Trophoblast cell (in vitro differentiated cells and primary cell): Measurements from ENCODE around the gene CALML4.

Source experiments
- DNase-seq, 2 donors: peaks; one replicate each; pipeline ENCODE4 v3.0.0-alpha.2; 2016
- H2AFZ ChIP-seq: 2 replicates; pipeline ENCODE4 v1.6.1; 2013; ENCODE audit warnings: low read length, moderate library complexity, mild to moderate bottlenecking; ENCODE audit not compliant: insufficient read depth, poor library complexity
- H2AK5ac ChIP-seq: 2 replicates; pipeline ENCODE4 v1.6.1; 2013; ENCODE audit warnings: mild to moderate bottlenecking, low read length
- H2BK120ac ChIP-seq: 2 replicates; pipeline ENCODE4 v1.6.1; 2013; ENCODE audit warnings: low read length, mild to moderate bottlenecking, moderate library complexity; ENCODE audit not compliant: insufficient read depth, poor library complexity
- H2BK12ac ChIP-seq: 2 replicates; pipeline ENCODE4 v1.6.1; 2013; ENCODE audit warnings: mild to moderate bottlenecking, low read length, moderate library complexity
- H2BK5ac ChIP-seq: 2 replicates; pipeline ENCODE4 v1.6.1; 2013; ENCODE audit warnings: low read length, low read depth, moderate library complexity, mild to moderate bottlenecking; ENCODE audit not compliant: poor library complexity
- H3K14ac ChIP-seq: 2 replicates; pipeline ENCODE4 v1.6.1; 2013; ENCODE audit warnings: mild to moderate bottlenecking, low read length
- H3K18ac ChIP-seq: 2 replicates; pipeline ENCODE4 v1.6.1; 2013; ENCODE audit warnings: mild to moderate bottlenecking, low read length
- H3K23ac ChIP-seq: 2 replicates; pipeline ENCODE4 v1.6.1; 2013; ENCODE audit warnings: low read length
- H3K27ac ChIP-seq: 2 replicates; pipeline ENCODE4 v1.5.1; 2013; ENCODE audit warnings: low read depth, mild to moderate bottlenecking, inconsistent platforms, low read length, moderate library complexity
- H3K27me3 ChIP-seq: 2 replicates; pipeline ENCODE4 v1.6.1; 2013; ENCODE audit warnings: inconsistent platforms, mild to moderate bottlenecking, low read length, moderate library complexity; ENCODE audit not compliant: insufficient read depth
- H3K36me3 ChIP-seq, 2 experiments: 1 replicate in 1 of 2; 2 replicates in 1 of 2; pipeline ENCODE4 v1.6.1; 2013; ENCODE audit warnings: low read length in 2 of 2, mild to moderate bottlenecking in 2 of 2, moderate library complexity in 1 of 2; ENCODE audit not compliant: insufficient read depth in 2 of 2, control insufficient read depth in 1 of 2
- H3K4ac ChIP-seq: 2 replicates; pipeline ENCODE4 v1.6.1; 2013; ENCODE audit warnings: low read depth, mild to moderate bottlenecking, low read length, moderate library complexity
- H3K4me1 ChIP-seq, 2 experiments: 1 replicate in 1 of 2; 2 replicates in 1 of 2; pipeline ENCODE4 v1.6.1; 2013; ENCODE audit warnings: low read length in 2 of 2, mild to moderate bottlenecking in 2 of 2, moderate library complexity in 1 of 2; ENCODE audit not compliant: insufficient read depth in 2 of 2, control insufficient read depth in 1 of 2
- H3K4me2 ChIP-seq: 2 replicates; pipeline ENCODE4 v1.6.1; 2013; ENCODE audit warnings: inconsistent platforms, mild to moderate bottlenecking, low read length, moderate library complexity
- H3K4me3 ChIP-seq: 2 replicates; pipeline ENCODE4 v1.5.1; 2013; ENCODE audit warnings: mild to moderate bottlenecking, low read depth, low read length, inconsistent platforms
- H3K79me1 ChIP-seq: one replicate; pipeline ENCODE4 v1.6.1; 2013; ENCODE audit warnings: low read length
- H3K79me2 ChIP-seq: 2 replicates; pipeline ENCODE4 v1.6.1; 2013; ENCODE audit warnings: low read length, mild to moderate bottlenecking; ENCODE audit not compliant: control insufficient read depth, insufficient read depth, poor library complexity
- H3K9ac ChIP-seq: 2 replicates; pipeline ENCODE4 v1.6.1; 2013; ENCODE audit warnings: mild to moderate bottlenecking, low read length
- H3K9me3 ChIP-seq: 2 replicates; pipeline ENCODE4 v1.6.1; 2013; ENCODE audit warnings: low read depth, mild to moderate bottlenecking, control low read depth, inconsistent platforms, low read length; ENCODE audit not compliant: insufficient read depth
- H4K12ac ChIP-seq: 2 replicates; pipeline ENCODE4 v1.6.1; 2013; ENCODE audit warnings: low read depth, mild to moderate bottlenecking, low read length, moderate library complexity
- H4K8ac ChIP-seq: 2 replicates; pipeline ENCODE4 v1.6.1; 2013; ENCODE audit warnings: low read depth, mild to moderate bottlenecking, low read length, moderate library complexity
- H4K91ac ChIP-seq: one replicate; pipeline ENCODE4 v1.6.1; 2013; ENCODE audit warnings: low read depth, mild to moderate bottlenecking, low read length, moderate library complexity
- WGBS: extraction: QIAGEN DNeasy Blood & Tissue Kit; methylation state at CpG from one replicate; pipeline ENCODE4 v1.1.7; 2013; ENCODE audit warnings: missing lambda C conversion rate; ENCODE audit not compliant: insufficient read length, insufficient coverage; ENCODE audit errors: extremely low coverage; 5-methylcytosine and 5-hydroxymethylcytosine counted together

The CALML4 gene

DNA sequence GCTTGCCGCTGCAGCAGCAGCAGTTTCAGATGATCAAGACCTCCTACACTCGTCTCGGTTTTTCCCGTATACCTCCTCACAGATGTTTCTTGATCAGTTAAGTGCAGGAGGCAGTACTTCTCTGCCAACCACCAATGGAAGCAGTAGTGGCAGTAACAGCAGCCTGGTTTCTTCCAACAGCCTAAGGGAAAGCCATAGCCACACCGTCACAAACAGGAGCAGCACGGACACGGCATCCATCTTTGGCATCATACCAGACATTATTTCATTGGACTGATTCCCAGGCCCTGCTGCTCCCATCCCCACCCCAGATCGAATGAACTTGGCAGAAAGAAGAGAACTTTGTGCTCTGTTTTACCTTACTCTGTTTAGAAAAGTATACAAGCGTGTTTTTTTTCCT is 17.6 kb downstream of the CALML4 start:
- Histone ChIP-seq H3K27ac (no peak overlapping the region), H3K4me3 (no peak overlapping the region), H3K79me2 (no peaks in the 10 kb centered on the region), H3K9me3 (no peaks in the 10 kb centered on the region), H2BK5ac (no peak overlapping the region), H3K23ac (no peak overlapping the region), H3K18ac (no peak overlapping the region), H2AK5ac (no peak overlapping the region), H2AFZ (no peak overlapping the region), H3K79me1 (no peaks in the 10 kb centered on the region), H3K36me3 (peaks cover 10 to 18% of the 10 kb centered on the region in 2 experiments), H2BK120ac (no peak overlapping the region), H3K4ac (no peak overlapping the region), H3K27me3 (no peaks in the 10 kb centered on the region), H3K9ac (no peak overlapping the region), H3K4me2 (no peak overlapping the region), H3K4me1 (no peaks in the 10 kb centered on the region), H4K91ac (no peak overlapping the region), H3K14ac (no peak overlapping the region), H4K8ac (no peak overlapping the region), H4K12ac (no peak overlapping the region), H2BK12ac (no peak overlapping the region)
- DNase-seq, result no peak
- WGBS, result no CpG with 5 or more reads among the region's 9 CpGs

DNA sequence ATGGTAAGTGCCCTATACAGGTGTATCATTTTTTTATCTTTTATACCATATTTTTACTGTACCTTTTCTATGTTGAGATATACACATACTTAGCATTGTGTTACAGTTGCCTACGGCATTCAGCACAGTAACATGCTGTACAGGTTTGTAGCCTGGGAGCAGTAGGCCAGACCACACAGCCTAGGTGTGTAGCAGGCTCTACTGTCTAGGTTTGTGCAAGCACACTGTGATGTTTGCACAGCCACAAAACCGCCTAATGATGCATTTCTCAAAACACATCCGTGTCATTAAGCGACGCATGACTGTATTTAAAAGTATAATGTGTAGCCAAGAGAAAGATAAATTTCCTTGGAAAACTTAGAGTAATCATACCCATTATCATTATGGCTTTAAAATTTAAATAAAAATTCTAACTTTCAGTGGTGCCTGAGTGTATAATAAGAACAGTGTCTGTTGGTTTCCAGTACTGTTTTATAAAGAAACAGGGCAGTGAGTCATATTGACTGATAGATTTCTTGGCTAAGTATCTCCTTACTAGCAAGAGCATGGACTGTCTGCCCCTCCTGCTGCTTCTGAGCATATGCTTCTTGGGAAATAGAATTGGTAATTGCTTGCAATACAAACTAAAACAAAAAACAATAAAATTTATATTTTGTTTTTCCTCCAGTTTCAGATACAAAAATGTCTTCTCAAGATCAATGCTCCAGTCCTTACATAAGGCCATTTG is 18.3 kb downstream of the CALML4 start:
- Histone ChIP-seq H2BK5ac (no peak overlapping the region), H3K9ac (no peak overlapping the region), H3K36me3 (peaks cover 8 to 13% of the 10 kb centered on the region in 2 experiments), H3K9me3 (no peaks in the 10 kb centered on the region), H4K12ac (no peak overlapping the region), H3K4ac (no peak overlapping the region), H3K27ac (no peak overlapping the region), H2AK5ac (no peak overlapping the region), H2AFZ (no peak overlapping the region), H3K79me1 (no peaks in the 10 kb centered on the region), H3K18ac (no peak overlapping the region), H3K4me1 (no peaks in the 10 kb centered on the region), H3K4me2 (no peak overlapping the region), H4K91ac (no peak overlapping the region), H3K4me3 (no peak overlapping the region), H3K79me2 (no peaks in the 10 kb centered on the region), H4K8ac (no peak overlapping the region), H3K23ac (no peak overlapping the region), H3K14ac (no peak overlapping the region), H2BK12ac (no peak overlapping the region), H3K27me3 (no peaks in the 10 kb centered on the region), H2BK120ac (no peak overlapping the region)
- peak in 1 of 2 donors; percentile 33 for DNase-seq
- no CpG with 5 or more reads among the region's 5 CpGs for WGBS

DNA sequence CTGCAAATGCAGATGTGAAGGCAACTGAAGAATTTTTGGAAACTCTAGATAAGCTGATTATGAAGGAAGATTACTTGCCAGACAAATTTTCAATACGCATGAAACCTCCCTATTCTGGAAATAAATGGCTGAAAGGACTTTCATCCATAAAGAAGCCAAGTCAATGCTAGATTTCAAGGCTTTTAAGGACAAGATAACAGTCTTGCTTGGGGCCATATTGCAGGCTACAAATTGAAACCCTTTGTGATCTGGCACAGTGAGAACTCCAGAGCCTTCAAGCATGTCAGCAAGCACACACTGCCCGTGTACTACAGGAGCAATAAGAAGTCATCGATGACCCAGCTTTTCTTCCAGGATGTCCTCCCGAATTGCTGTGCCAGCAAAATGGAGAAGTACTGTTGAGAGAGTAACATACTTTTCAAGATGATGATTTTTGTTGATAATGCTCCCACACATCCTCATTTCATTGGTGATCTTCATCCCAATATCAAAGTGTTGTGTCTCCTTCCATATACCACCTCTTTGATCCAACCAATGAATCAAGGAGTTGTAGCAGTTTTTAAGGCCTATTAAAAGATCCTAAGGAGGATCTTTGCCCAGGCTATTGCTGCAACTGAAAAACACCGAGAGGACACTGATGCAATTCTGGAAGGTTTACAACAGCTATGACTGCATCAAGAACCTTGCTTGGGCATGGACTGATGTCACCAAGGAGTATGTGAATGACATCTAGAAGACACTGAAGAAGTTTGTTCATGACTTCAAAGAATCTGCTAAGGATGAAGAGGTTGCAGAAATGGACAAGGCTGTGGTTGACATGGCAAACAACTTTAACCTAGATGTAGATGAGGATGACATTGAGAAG is 20.3 kb downstream of the CALML4 start:
- Histone ChIP-seq H3K18ac (no peak overlapping the region), H4K8ac (no peak overlapping the region), H2BK120ac (no peak overlapping the region), H3K79me2 (no peaks in the 10 kb centered on the region), H3K9me3 (no peaks in the 10 kb centered on the region), H4K91ac (no peak overlapping the region), H4K12ac (no peak overlapping the region), H3K9ac (no peak overlapping the region), H2BK5ac (no peak overlapping the region), H3K4ac (no peak overlapping the region), H3K14ac (no peak overlapping the region), H2AFZ (no peak overlapping the region), H3K36me3 (peaks cover 11 to 18% of the 10 kb centered on the region in 2 experiments), H3K27ac (no peak overlapping the region), H3K27me3 (no peaks in the 10 kb centered on the region), H3K4me3 (no peak overlapping the region), H3K4me1 (no peaks in the 10 kb centered on the region), H2BK12ac (no peak overlapping the region), H3K23ac (no peak overlapping the region), H3K79me1 (no peaks in the 10 kb centered on the region), H2AK5ac (no peak overlapping the region), H3K4me2 (no peak overlapping the region)
- no peak for DNase-seq
- WGBS, result no CpG with 5 or more reads among the region's 5 CpGs

DNA sequence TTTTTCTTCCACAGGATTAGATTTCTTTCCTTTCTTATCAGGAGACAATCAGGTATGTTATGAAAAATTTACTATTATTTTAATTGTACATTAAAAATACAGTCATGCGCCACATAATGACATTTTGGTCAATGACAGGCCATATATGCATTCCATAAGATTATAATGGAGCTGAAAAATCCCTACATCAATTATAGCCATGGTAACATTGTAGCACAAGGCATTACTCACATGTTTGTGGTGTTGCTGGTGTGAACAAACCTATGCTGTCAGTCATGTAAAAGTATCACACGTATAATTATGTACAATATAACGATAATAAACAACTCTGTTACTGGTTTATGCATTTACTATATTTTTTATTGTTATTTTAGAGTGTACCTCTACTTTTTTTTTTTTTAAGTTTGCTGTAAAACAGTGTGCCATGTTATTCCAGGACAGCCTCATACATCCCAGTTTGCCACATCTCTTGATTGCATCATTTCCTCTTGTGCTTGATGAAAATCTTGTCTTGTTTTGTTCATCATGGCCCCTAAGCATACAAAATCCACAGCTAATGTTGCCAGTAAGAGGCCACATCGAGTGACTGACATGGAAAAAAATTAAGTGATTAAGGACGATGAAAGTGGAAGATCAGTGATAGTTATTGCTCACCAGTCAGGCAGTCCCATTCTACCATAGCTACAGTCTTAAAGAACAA is 21.4 kb downstream of the CALML4 start:
- H3K79me1 ChIP-seq, result no peaks in the 10 kb centered on the region
- no peak overlapping the region for H2AK5ac ChIP-seq
- H3K9me3 ChIP-seq, result no peaks in the 10 kb centered on the region
- H2AFZ ChIP-seq, result no peak overlapping the region
- DNase-seq, result no peak
- WGBS, result no CpG with 5 or more reads among the region's 5 CpGs
- no peaks in the 10 kb centered on the region for H3K27me3 ChIP-seq
- H3K79me2 ChIP-seq, result no peaks in the 10 kb centered on the region
- H4K8ac ChIP-seq, result no peak overlapping the region
- H2BK5ac ChIP-seq, result no peak overlapping the region
- H3K23ac ChIP-seq, result no peak overlapping the region
- no peak overlapping the region for H3K9ac ChIP-seq
- no peak overlapping the region for H3K4me3 ChIP-seq
- H3K18ac ChIP-seq, result no peak overlapping the region
- no peak overlapping the region for H3K14ac ChIP-seq
- no peak overlapping the region for H3K4me2 ChIP-seq
- no peak overlapping the region for H3K4ac ChIP-seq
- H3K27ac ChIP-seq, result no peak overlapping the region
- no peak overlapping the region for H2BK120ac ChIP-seq
- H2BK12ac ChIP-seq, result no peak overlapping the region
- H4K12ac ChIP-seq, result no peak overlapping the region
- peaks cover 13 to 18% of the 10 kb centered on the region in 2 experiments for H3K36me3 ChIP-seq
- H4K91ac ChIP-seq, result no peak overlapping the region
- no peaks in the 10 kb centered on the region for H3K4me1 ChIP-seq
